SK-N-SH treated with all-trans-retinoic acid at 6 μM for 48 hours (cell line): ENCODE measurements around the gene KCNIP1.

Source experiments
- ATAC-seq: fragments of 200-7000 bp; cut with Tn5 transposase; 3 replicates; pipeline ENCODE4 v1.9.1; 2020; ENCODE audit warnings: mild to moderate bottlenecking, moderate library complexity
- BACH2 ChIP-seq: fragments of 250-450 bp; sonication (Bioruptor Pico); IDR thresholded peaks from 2 replicates; pipeline ENCODE4 v1.9.0; 2021; ENCODE audit warnings: mild to moderate bottlenecking, borderline replicate concordance
- CREB5 ChIP-seq: fragments of 250-450 bp; sonication (Bioruptor Pico); IDR thresholded peaks from 2 replicates; pipeline ENCODE4 v1.5.1; 2020; ENCODE audit warnings: low read depth, mild to moderate bottlenecking, moderate library complexity
- CSDC2 ChIP-seq: fragments of 250-450 bp; sonication (Bioruptor Pico); IDR thresholded peaks from 2 replicates; pipeline ENCODE4 v1.5.0; 2020; ENCODE audit warnings: mild to moderate bottlenecking, moderate library complexity
- CSRNP3 ChIP-seq: fragments of 250-450 bp; sonication (Bioruptor Pico); IDR thresholded peaks from 2 replicates; pipeline ENCODE4 v1.5.1; 2021; ENCODE audit warnings: mild to moderate bottlenecking, moderate library complexity
- ESRRG ChIP-seq: fragments of 250-450 bp; sonication (Bioruptor Pico); IDR thresholded peaks from 2 replicates; pipeline ENCODE4 v1.6.1; 2021; ENCODE audit warnings: mild to moderate bottlenecking
- GLIS3 ChIP-seq: fragments of 250-450 bp; sonication (Bioruptor Pico); IDR thresholded peaks from 2 replicates; pipeline ENCODE4 v1.5.0; 2020; ENCODE audit warnings: mild to moderate bottlenecking, moderate library complexity
- ISL1 ChIP-seq: fragments of 250-450 bp; sonication (Bioruptor Pico); IDR thresholded peaks from 2 replicates; pipeline ENCODE4 v2.1.2; 2022; ENCODE audit warnings: mild to moderate bottlenecking, moderate library complexity
- OSR1 ChIP-seq: fragments of 250-450 bp; sonication (Bioruptor Pico); IDR thresholded peaks from 2 replicates; pipeline ENCODE4 v1.8.0; 2022; ENCODE audit warnings: moderate library complexity, mild to moderate bottlenecking, inconsistent platforms
- PATZ1 ChIP-seq: fragments of 250-450 bp; sonication (Bioruptor Pico); IDR thresholded peaks from 2 replicates; pipeline ENCODE4 v1.8.0; 2020; ENCODE audit warnings: mild to moderate bottlenecking, moderate library complexity, borderline replicate concordance
- POU6F1 ChIP-seq: fragments of 250-450 bp; sonication (Bioruptor Pico); IDR thresholded peaks from 2 replicates; pipeline ENCODE4 v1.8.0; 2021; ENCODE audit warnings: low read depth, mild to moderate bottlenecking, moderate library complexity, borderline replicate concordance
- RARB ChIP-seq: fragments of 250-450 bp; sonication (Bioruptor Pico); IDR thresholded peaks from 2 replicates; pipeline ENCODE4 v1.8.0; 2021; ENCODE audit warnings: mild to moderate bottlenecking, moderate library complexity
- SNAI2 ChIP-seq: fragments of 250-450 bp; sonication (Bioruptor Pico); IDR thresholded peaks from 2 replicates; pipeline ENCODE4 v1.5.0; 2020; ENCODE audit warnings: mild to moderate bottlenecking, moderate library complexity
- TCF4 ChIP-seq: fragments of 250-450 bp; sonication (Bioruptor Pico); IDR thresholded peaks from 2 replicates; pipeline ENCODE4 v1.8.0; 2021; ENCODE audit warnings: mild to moderate bottlenecking, moderate library complexity, borderline replicate concordance
- TOX ChIP-seq: fragments of 250-450 bp; sonication (Bioruptor Pico); IDR thresholded peaks from 2 replicates; pipeline ENCODE4 v1.8.0; 2021; ENCODE audit warnings: mild to moderate bottlenecking, moderate library complexity, borderline replicate concordance
- TSHZ2 ChIP-seq: fragments of 250-450 bp; sonication (Bioruptor Pico); IDR thresholded peaks from 2 replicates; pipeline ENCODE4 v1.5.0; 2020; ENCODE audit warnings: mild to moderate bottlenecking, moderate library complexity
- ZC3H10 ChIP-seq: fragments of 250-450 bp; sonication (Bioruptor Pico); IDR thresholded peaks from 2 replicates; pipeline ENCODE4 v1.5.1; 2021; ENCODE audit warnings: mild to moderate bottlenecking, moderate library complexity
- ZFP3 ChIP-seq: fragments of 250-450 bp; sonication (Bioruptor Pico); IDR thresholded peaks from 2 replicates; pipeline ENCODE4 v1.5.0; 2020; ENCODE audit warnings: mild to moderate bottlenecking, moderate library complexity
- ZFP30 ChIP-seq: fragments of 450-650 bp; formaldehyde crosslinking; IDR thresholded peaks from 2 replicates; pipeline ENCODE4 v1.5.0; 2022; ENCODE audit warnings: mild to moderate bottlenecking, moderate library complexity
- ZNF565 ChIP-seq: fragments of 450-650 bp; formaldehyde crosslinking; conservative IDR thresholded peaks from 2 replicates; pipeline ENCODE4 v1.5.0; 2020; ENCODE audit warnings: low read depth, mild to moderate bottlenecking, moderate library complexity
- ZNF8 ChIP-seq: fragments of 450-650 bp; formaldehyde crosslinking; IDR thresholded peaks from 2 replicates; pipeline ENCODE4 v1.5.0; 2020; ENCODE audit warnings: mild to moderate bottlenecking, moderate library complexity

Gene KCNIP1

DNA sequence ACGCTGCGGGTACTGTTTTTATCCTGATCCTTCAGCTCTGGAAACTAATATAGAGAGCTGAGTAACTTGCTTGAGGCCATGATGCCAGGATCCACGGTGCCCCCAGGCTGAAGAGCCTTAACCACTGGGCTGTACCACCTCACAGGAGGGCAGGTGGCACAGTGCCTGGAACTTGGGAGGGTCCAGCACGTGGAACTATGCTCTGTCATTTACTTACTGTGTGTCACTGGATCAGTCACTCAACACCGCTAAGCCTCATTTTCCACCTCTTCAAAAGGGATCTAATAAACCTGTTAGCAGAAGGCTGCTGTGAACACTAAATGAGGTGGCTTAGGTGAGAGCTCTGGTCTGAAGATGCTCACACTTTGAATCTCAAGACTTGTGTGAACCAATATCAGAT, 29.6 kb downstream of the KCNIP1 start (continued):
- no peak for TF ChIP-seq PATZ1 (CRISPR knock-in tag)
- no peak for TF ChIP-seq ZFP3 (CRISPR knock-in tag)
- no peak for TF ChIP-seq BACH2 (CRISPR knock-in tag)
- TF ChIP-seq ISL1 (CRISPR knock-in tag) = no peak
- no peak for TF ChIP-seq RARB
- TF ChIP-seq ZFP30 (CRISPR knock-in tag) = no peak
- no peak for TF ChIP-seq OSR1 (CRISPR knock-in tag)
- no peak for TF ChIP-seq ZNF8
- no peak for TF ChIP-seq ESRRG

- no peak for TF ChIP-seq TOX (CRISPR knock-in tag)
- no peak for TF ChIP-seq POU6F1 (CRISPR knock-in tag)
- no peak for TF ChIP-seq CREB5 (CRISPR knock-in tag)
- TF ChIP-seq CSRNP3 = no peak
- no peak for TF ChIP-seq ZFP3 (CRISPR knock-in tag)
- TF ChIP-seq OSR1 (CRISPR knock-in tag) = no peak
- no peak for TF ChIP-seq ISL1 (CRISPR knock-in tag)
- TF ChIP-seq ZNF8 = no peak
- TF ChIP-seq GLIS3 (CRISPR knock-in tag) = no peak
- no peak for TF ChIP-seq SNAI2 (CRISPR knock-in tag)
- no peak for TF ChIP-seq TCF4 (CRISPR knock-in tag)
- no peak for TF ChIP-seq ZC3H10
- no peak for TF ChIP-seq CSDC2 (CRISPR knock-in tag)
- ATAC-seq = no peak
Measured at GRCh38 chr5:170534177-170534576, 30.4 kb downstream of the KCNIP1 start.

DNA sequence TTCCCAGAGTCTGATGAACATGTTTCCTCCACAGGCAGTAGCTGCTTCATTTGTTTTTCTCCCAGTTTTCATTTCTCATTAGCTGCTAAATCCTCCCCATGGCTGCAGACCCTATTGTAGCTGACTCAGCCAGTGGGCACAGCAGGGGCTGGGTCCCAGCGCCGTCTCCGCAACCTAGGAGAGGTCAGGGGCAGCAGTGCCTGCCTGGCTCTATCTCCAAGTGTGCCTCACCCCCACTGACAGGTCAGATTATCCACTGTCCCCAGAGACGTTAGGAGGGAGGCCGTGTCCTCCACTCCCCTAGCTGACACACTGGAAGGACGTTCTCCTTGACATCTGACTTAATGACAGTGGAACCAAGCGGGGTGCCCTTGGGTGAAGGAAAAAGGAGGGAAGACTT, 31.1 kb downstream of the KCNIP1 start:
- ATAC-seq = no peak

DNA sequence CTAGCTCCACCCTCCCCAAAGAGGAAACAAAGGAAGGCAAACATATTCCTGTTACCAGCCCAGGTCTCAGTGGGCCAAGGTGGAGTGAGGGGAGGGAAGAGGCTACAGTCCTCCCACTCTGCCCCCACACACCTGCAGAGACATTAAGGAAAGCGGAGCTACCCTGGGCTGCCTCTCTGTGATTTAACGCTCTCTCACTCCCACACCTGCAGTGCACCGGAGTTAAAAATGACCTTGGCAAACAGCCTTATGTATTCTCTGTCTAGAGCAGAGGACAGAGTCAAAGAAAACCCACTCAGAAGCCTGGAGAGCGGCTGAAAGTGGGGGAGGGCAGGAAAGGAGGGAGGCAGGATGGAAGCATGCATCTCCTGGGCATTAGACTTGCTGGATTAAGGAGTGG, 32.7 kb downstream of the KCNIP1 start:
- ATAC-seq = no peak
- TF ChIP-seq TCF4 (CRISPR knock-in tag) (no peak), ZNF8 (no peak), TOX (CRISPR knock-in tag) (no peak), OSR1 (CRISPR knock-in tag) (no peak), CSDC2 (CRISPR knock-in tag) (no peak), ZFP30 (CRISPR knock-in tag) (no peak), GLIS3 (CRISPR knock-in tag) (no peak), ZFP3 (CRISPR knock-in tag) (no peak), RARB (no peak), ZC3H10 (no peak), TSHZ2 (CRISPR knock-in tag) (no peak), POU6F1 (CRISPR knock-in tag) (no peak), ISL1 (CRISPR knock-in tag) (no peak), CSRNP3 (no peak), BACH2 (CRISPR knock-in tag) (no peak), ZNF565 (CRISPR knock-in tag) (no peak), PATZ1 (CRISPR knock-in tag) (no peak), SNAI2 (CRISPR knock-in tag) (no peak)

More for the DNA sequence above, 31.1 kb downstream of the KCNIP1 start:
- no peak for TF ChIP-seq TCF4 (CRISPR knock-in tag)
- TF ChIP-seq BACH2 (CRISPR knock-in tag) = no peak
- TF ChIP-seq ZFP30 (CRISPR knock-in tag) = no peak
